Endothelial cell of umbilical vein (primary cell): ENCODE measurements around the gene HOXB7.

ENCODE experiments used
- CTCF ChIP-seq, 2 donors: IDR thresholded peaks; 1 replicate in 1 of 2; 2 replicates in 1 of 2; pipeline ENCODE4 v1.5.1; 2011; ENCODE audit warnings: low read length in 2 of 2, mild to moderate bottlenecking in 2 of 2, moderate library complexity in 2 of 2, control low read depth in 1 of 2, inconsistent platforms in 1 of 2, low read depth in 1 of 2; ENCODE audit not compliant: insufficient read depth in 1 of 2; ENCODE audit errors: extremely low read depth in 1 of 2
- EZH2 ChIP-seq: IDR thresholded peaks from 2 replicates; pipeline ENCODE4 v1.6.1; 2012; ENCODE audit warnings: borderline replicate concordance, low read depth, mild to moderate bottlenecking, moderate library complexity, low read length, inconsistent platforms; ENCODE audit not compliant: severe bottlenecking

GRCh38 chr17:48624118-48624517 lies 13.3 kb upstream of the HOXB7 start:
- no peak for TF ChIP-seq EZH2
- no peak for TF ChIP-seq CTCF (IDR thresholded peaks at IDR 0.05; ENCODE audit: extremely low read depth in 1 of 2, insufficient read depth in 1 of 2, low read depth in 1 of 2, low read length in 2 of 2)
